Globus pallidus (tissue), 1 donor: ENCODE measurements around the gene PPP2R2D.

Source experiments
- DNase-seq: peaks from one replicate; pipeline ENCODE4 v3.0.0-alpha.2; 2015; ENCODE audit warnings: low spot score

The PPP2R2D gene

GRCh38 chr10:131998845-131999681, 98.3 kb downstream of the PPP2R2D start:
- no peak for DNase-seq

- DNase-seq: no peak
Measured at GRCh38 chr10:132001238-132001972, 100.6 kb downstream of the PPP2R2D start.

GRCh38 chr10:132002004-132002403, 101.2 kb downstream of the PPP2R2D start:
- DNase-seq: no peak

GRCh38 chr10:132003282-132003924, 102.6 kb downstream of the PPP2R2D start:
- DNase-seq: no peak

- no peak for DNase-seq
Measured at GRCh38 chr10:132004052-132004451, 103.2 kb downstream of the PPP2R2D start.

- no peak for DNase-seq
Measured at GRCh38 chr10:132005147-132005546, 104.3 kb downstream of the PPP2R2D start.

GRCh38 chr10:132006966-132007365, 106.2 kb downstream of the PPP2R2D start:
- DNase-seq: no peak

GRCh38 chr10:132007681-132008080, 106.9 kb downstream of the PPP2R2D start:
- no peak for DNase-seq
